K562 (cell line): Measurements from ENCODE around the gene PIGH. TPM values are rescaled to one million over a fixed set of nuclear protein-coding genes. Genes with fewer than 3 reads are reported as not detected.

ENCODE experiments used
- ATAC-seq: fragments of 200-7000 bp; cut with Tn5 transposase; 3 replicates; pipeline ENCODE4 v1.9.1; 2020; ENCODE audit warnings: moderate library complexity
- BruUV-seq: library from RNA; stranded (reverse); fragments of 400-500 nt; replicated peaks from 2 replicates; lab custom pipeline; 2021; lab: Mats Ljungman, UMichigan
- CTCF ChIA-PET: fragments of 300-600 bp; formaldehyde crosslinking; extraction: SDS; loops from one replicate; lab custom pipeline; 2021; ENCODE audit warnings: low intra/inter-chr PET ratio; lab: Yijun Ruan, JAX
- POLR2A ChIA-PET: fragments of 300-600, 350-650 bp; sonication (Branson Sonifier 250); formaldehyde crosslinking; extraction: SDS; loops from one replicate; lab custom pipeline; 2021; ENCODE audit warnings: antibody characterized with exemption, inconsistent platforms; lab: Yijun Ruan, JAX
- DNase-seq, 4 experiments: peaks; one replicate each; pipeline versions ENCODE4 v3.0.0 to v3.0.0-alpha.2; 2011 to 2018; ENCODE audit warnings: low spot score in 3 of 4, mixed read lengths in 3 of 4; ENCODE audit errors: extremely low read depth in 1 of 4
- FAIRE-seq: peaks from 2 replicates; lab custom pipeline; 2011; peaks lifted over from hg19 to GRCh38; lab: Jason Lieb, UNC
- H2AFZ ChIP-seq: 2 replicates; pipeline ENCODE4 v1.6.0; 2011; ENCODE audit warnings: low read depth, low read length, control low read depth, inconsistent platforms
- H3K27ac ChIP-seq: fragments of 200-600 bp; 3 replicates; pipeline ENCODE4 v1.8.0; 2011; ENCODE audit warnings: low read depth, mild to moderate bottlenecking, control low read depth, inconsistent platforms, low read length, moderate library complexity, mixed read lengths; ENCODE audit errors: extremely low read depth
- H3K27me3 ChIP-seq, 2 experiments: fragments of 300-600 bp in 1 of 2; 2 replicates in 1 of 2; 3 replicates in 1 of 2; pipeline versions ENCODE4 v1.6.0 to v1.8.0; 2011; ENCODE audit warnings: inconsistent platforms in 2 of 2, low read length in 2 of 2, mild to moderate bottlenecking in 1 of 2, mixed read lengths in 1 of 2, moderate library complexity in 1 of 2; ENCODE audit not compliant: control insufficient read depth in 2 of 2, insufficient read depth in 2 of 2
- H3K36me3 ChIP-seq: fragments of 300-600 bp; 3 replicates; pipeline ENCODE4 v1.8.0; 2011; ENCODE audit warnings: mild to moderate bottlenecking, low read length, inconsistent platforms; ENCODE audit not compliant: control insufficient read depth, insufficient read depth
- H3K4me1 ChIP-seq, 2 experiments: fragments of 200-600 bp in 1 of 2; replicated peaks in 1 of 2; 2 replicates in 1 of 2; 3 replicates in 1 of 2; pipeline versions ENCODE4 v1.5.1 to v1.8.0; 2011; ENCODE audit warnings: inconsistent platforms in 2 of 2, low read length in 2 of 2, mild to moderate bottlenecking in 1 of 2, mixed read lengths in 1 of 2, moderate library complexity in 1 of 2; ENCODE audit not compliant: control insufficient read depth in 2 of 2, insufficient read depth in 2 of 2
- H3K4me2 ChIP-seq: 2 replicates; pipeline ENCODE4 v1.6.1; 2011; ENCODE audit warnings: low read length, control low read depth, inconsistent platforms, mixed read lengths; ENCODE audit not compliant: insufficient read depth
- H3K4me3 ChIP-seq: fragments of 200-600 bp; sonication (generic), shearing (Covaris generic); 2 replicates; pipeline ENCODE4 v1.5.1; 2016; ENCODE audit warnings: control low read depth, inconsistent platforms
- H3K79me2 ChIP-seq: fragments of 200-600 bp; 3 replicates; pipeline ENCODE4 v1.8.0; 2011; ENCODE audit warnings: low read length, inconsistent platforms; ENCODE audit not compliant: control insufficient read depth, insufficient read depth
- H3K9ac ChIP-seq, 2 experiments: 2 replicates each; pipeline versions ENCODE4 v1.6.0 to v1.6.1; 2011; ENCODE audit warnings: low read depth in 2 of 2, low read length in 2 of 2, control low read depth in 1 of 2, inconsistent platforms in 1 of 2, mild to moderate bottlenecking in 1 of 2, mixed read lengths in 1 of 2; ENCODE audit not compliant: insufficient read depth in 1 of 2
- H3K9me1 ChIP-seq: one replicate; pipeline ENCODE4 v1.6.0; 2011; ENCODE audit warnings: inconsistent platforms, mild to moderate bottlenecking, low read length, moderate library complexity; ENCODE audit not compliant: control insufficient read depth, insufficient read depth
- H3K9me3 ChIP-seq: replicated peaks from 2 replicates; pipeline ENCODE4 v1.5.1; 2011; ENCODE audit warnings: low read depth, low read length, inconsistent platforms; ENCODE audit not compliant: control insufficient read depth, insufficient read depth
- H4K20me1 ChIP-seq: replicated peaks from 2 replicates; pipeline ENCODE4 v1.6.1; 2011; ENCODE audit warnings: low read length, inconsistent platforms, mixed read lengths; ENCODE audit not compliant: control insufficient read depth, insufficient read depth
- CBX1 ChIP-seq: sonication (generic); IDR thresholded peaks from 2 replicates; pipeline ENCODE4 v1.6.1; 2016; ENCODE audit warnings: antibody characterized with exemption, low read depth, mild to moderate bottlenecking
- FOXJ2 ChIP-seq: fragments of 200-800 bp; sonication (Bioruptor generic); IDR thresholded peaks from 2 replicates; pipeline ENCODE4 v1.6.1; 2016; ENCODE audit warnings: missing genetic modification characterization, missing compliant biosample characterization
- PHB ChIP-seq: fragments of 250-450 bp; sonication (Bioruptor Pico); IDR thresholded peaks from 2 replicates; pipeline ENCODE4 v1.5.0; 2021
- POLR2A ChIP-seq: fragments of 450-650 bp; conservative IDR thresholded peaks from 2 replicates; pipeline ENCODE4 v1.6.1; 2016
- PTRF ChIP-seq: fragments of 450-650 bp; IDR thresholded peaks from 2 replicates; pipeline ENCODE4 v1.6.1; 2016; ENCODE audit warnings: mild to moderate bottlenecking, missing genetic modification characterization, missing compliant biosample characterization
- SMARCA4 ChIP-seq: fragments of 450-650 bp; IDR thresholded peaks from 2 replicates; pipeline ENCODE4 v1.6.1; 2016
- SRF ChIP-seq, 2 experiments: fragments of 250-450, 450-650 bp in 1 of 2; sonication (Bioruptor Pico) in 1 of 2; sonication (generic) in 1 of 2; formaldehyde crosslinking; IDR thresholded peaks; 2 replicates each; pipeline versions ENCODE4 v1.5.0 to v1.5.1; 2020 to 2022; ENCODE audit warnings: mild to moderate bottlenecking in 1 of 2, missing genetic modification reagents in 1 of 2
- TAL1 ChIP-seq: fragments of 450-650 bp; IDR thresholded peaks from 2 replicates; pipeline ENCODE4 v1.6.1; 2016; ENCODE audit warnings: mild to moderate bottlenecking
- TARDBP ChIP-seq: fragments of 450-650 bp; IDR thresholded peaks from 2 replicates; pipeline ENCODE4 v1.6.1; 2016
- TSHZ1 ChIP-seq: fragments of 250-450 bp; sonication (Bioruptor Pico); IDR thresholded peaks from 2 replicates; pipeline ENCODE4 v1.4.0; 2020; ENCODE audit warnings: mild to moderate bottlenecking, moderate library complexity
- ZBTB26 ChIP-seq: fragments of 450-650 bp; formaldehyde crosslinking; IDR thresholded peaks from 2 replicates; pipeline ENCODE4 v1.4.0; 2022; ENCODE audit warnings: missing genetic modification characterization
- ZNF354B ChIP-seq: fragments of 250-450 bp; sonication (Bioruptor Pico); IDR thresholded peaks from 2 replicates; pipeline ENCODE4 v1.4.0; 2020
- ZNF41 ChIP-seq: fragments of 250-450 bp; sonication (Bioruptor Pico); conservative IDR thresholded peaks from 2 replicates; pipeline ENCODE4 v1.4.0; 2020; ENCODE audit warnings: mild to moderate bottlenecking
- ZNF764 ChIP-seq: fragments of 250-450 bp; sonication (Bioruptor Pico); IDR thresholded peaks from 2 replicates; pipeline ENCODE4 v1.4.0; 2020; ENCODE audit warnings: low read depth, mild to moderate bottlenecking, moderate library complexity
- WGBS: fragments of 100-300 bp; shearing (Covaris generic); methylation state at CpG from one replicate; pipeline ENCODE4 v1.1.6; 2016; ENCODE audit warnings: low coverage, mixed read lengths; ENCODE audit not compliant: insufficient coverage; ENCODE audit errors: missing lambda C conversion rate; 5-methylcytosine and 5-hydroxymethylcytosine counted together
- in situ Hi-C: fragments of 300-500 bp; cut with MboI; formaldehyde crosslinking; loops from 4 replicates; pipeline ENCODE4 v1.15.0; 2018; ENCODE audit warnings: inconsistent platforms, mixed read lengths
- intact Hi-C: fragments of 100-400 bp; cut with micrococcal nuclease; formaldehyde crosslinking; loops from 2 replicates; pipeline ENCODE4 v1.14.2; 2022
- polyA plus RNA-seq, 8 experiments: library from polyadenylated mRNA; depleted of rRNA in 4 of 8; stranded (reverse) in 5 of 8; unstranded in 3 of 8; fragments of >200 nt; fragmentation: Nextera tagmentation in 2 of 8; fragmentation: Illumina TruSeq in 1 of 8; extraction: Ambion mirVana in 2 of 8; extraction: Trizol in 1 of 8; gene quantifications; 2 replicates each; pipeline versions ENCODE4 v1.2.1 to v1.2.3, GENCODE V29; 2011 to 2014; ENCODE audit warnings: inconsistent platforms in 1 of 8, missing spikeins in 1 of 8
- total RNA-seq, 7 experiments: library from RNA; depleted of rRNA in 6 of 7; stranded (reverse); fragments of >200 nt in 6 of 7; fragmentation: Illumina TruSeq in 2 of 7; extraction: Trizol in 2 of 7; gene quantifications; 2 replicates each; pipeline versions ENCODE4 v1.2.1 to v1.2.3, GENCODE V29; 2011 to 2021; ENCODE audit warnings: low replicate concordance in 1 of 7
- TF ChIP-seq, protein P1 (sequence below): sonication (generic); formaldehyde crosslinking; IDR thresholded peaks from 2 replicates; pipeline ENCODE4 v1.8.0; 2022; ENCODE audit warnings: mild to moderate bottlenecking, missing genetic modification reagents, borderline replicate concordance
- TF ChIP-seq, protein P2 (sequence below): sonication (generic); formaldehyde crosslinking; IDR thresholded peaks from 2 replicates; pipeline ENCODE4 v1.9.0; 2022; ENCODE audit warnings: mild to moderate bottlenecking, missing genetic modification reagents

PIGH gene
- total and polyA plus RNA-seq, 9 of the 15 experiments (the other 6 are each of a cell fraction or from before 2014, with no cell fraction given): 21.1 to 53.4 (median 24.7) TPM

GRCh38 chr14:67643713-67644112, 43.6 kb upstream of the PIGH start:
- BruUV-seq: no TSS peak
- no peaks in the 10 kb centered on the region for H3K9me3 ChIP-seq

More at GRCh38 chr14:67643713-67644112, 43.6 kb upstream of the PIGH start:
- TF ChIP-seq, protein P1, sequence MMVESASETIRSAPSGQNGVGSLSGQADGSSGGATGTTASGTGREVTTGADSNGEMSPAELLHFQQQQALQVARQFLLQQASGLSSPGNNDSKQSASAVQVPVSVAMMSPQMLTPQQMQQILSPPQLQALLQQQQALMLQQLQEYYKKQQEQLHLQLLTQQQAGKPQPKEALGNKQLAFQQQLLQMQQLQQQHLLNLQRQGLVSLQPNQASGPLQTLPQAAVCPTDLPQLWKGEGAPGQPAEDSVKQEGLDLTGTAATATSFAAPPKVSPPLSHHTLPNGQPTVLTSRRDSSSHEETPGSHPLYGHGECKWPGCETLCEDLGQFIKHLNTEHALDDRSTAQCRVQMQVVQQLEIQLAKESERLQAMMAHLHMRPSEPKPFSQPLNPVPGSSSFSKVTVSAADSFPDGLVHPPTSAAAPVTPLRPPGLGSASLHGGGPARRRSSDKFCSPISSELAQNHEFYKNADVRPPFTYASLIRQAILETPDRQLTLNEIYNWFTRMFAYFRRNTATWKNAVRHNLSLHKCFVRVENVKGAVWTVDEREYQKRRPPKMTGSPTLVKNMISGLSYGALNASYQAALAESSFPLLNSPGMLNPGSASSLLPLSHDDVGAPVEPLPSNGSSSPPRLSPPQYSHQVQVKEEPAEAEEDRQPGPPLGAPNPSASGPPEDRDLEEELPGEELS (CRISPR knock-in tag): no peak
- no peak for TF ChIP-seq TAL1
- no peak for TF ChIP-seq TARDBP
- TF ChIP-seq CBX1: no peak
- TF ChIP-seq ZNF41 (CRISPR knock-in tag): no peak
- TF ChIP-seq ZBTB26 (CRISPR knock-in tag): no peak
- TF ChIP-seq ZNF354B (CRISPR knock-in tag): no peak
- TF ChIP-seq ZNF764 (CRISPR knock-in tag): no peak
- no peak for TF ChIP-seq PTRF (tag)
- TF ChIP-seq SRF (CRISPR knock-in tag; IDR thresholded peaks at IDR 0.05): no peak
- TF ChIP-seq TSHZ1: no peak
- no peak for TF ChIP-seq PHB (CRISPR knock-in tag)
- TF ChIP-seq POLR2A: no peak
- TF ChIP-seq, protein P2, sequence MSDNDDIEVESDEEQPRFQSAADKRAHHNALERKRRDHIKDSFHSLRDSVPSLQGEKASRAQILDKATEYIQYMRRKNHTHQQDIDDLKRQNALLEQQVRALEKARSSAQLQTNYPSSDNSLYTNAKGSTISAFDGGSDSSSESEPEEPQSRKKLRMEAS (CRISPR knock-in tag): no peak
- no peak for TF ChIP-seq FOXJ2 (tag)
- TF ChIP-seq SMARCA4: no peak
- TF ChIP-seq, all 486 proteins: peak for 0
- Histone ChIP-seq H3K4me2 (no peak overlapping the region), H3K4me1 (peaks cover 0 to 16% of the 10 kb centered on the region in 2 experiments; a peak in 3 of 5 replicates), H3K79me2 (no peaks in the 10 kb centered on the region), H3K36me3 (peaks cover 35% of the 10 kb centered on the region), H4K20me1 (no peaks in the 10 kb centered on the region), H3K9me1 (no peaks in the 10 kb centered on the region), H3K27ac (no peak overlapping the region), H3K4me3 (no peak overlapping the region), H3K9ac (no peak overlapping the region), H2AFZ (no peak overlapping the region), H3K27me3 (no peaks in the 10 kb centered on the region)
- WGBS: 0% methylated on average over 1 of the region's 1 CpG
- ChIA-PET CTCF (no interaction called here), POLR2A (interaction anchor here (0.6 to 1.5 kb wide), 3 partner anchors 9 to 14 kb away, joined by 4 to 7 read pairs (median 5); no protein-coding TSS in a partner anchor)
- no peak for DNase-seq
- intact Hi-C loops: no loop called here
- no peak for FAIRE-seq
- in situ Hi-C loops: no loop called here
- ATAC-seq: peak; percentile 29; the same call in 1 of the 3 replicates
